Right lobe of liver (tissue), 6 donors: ENCODE measurements around the gene AK9. TPM values are rescaled to one million over a fixed set of nuclear protein-coding genes. Genes with fewer than 3 reads are reported as not detected.

ENCODE experiments used
- ATAC-seq, 4 donors: fragments of 200-7000 bp; cut with Tn5 transposase; one replicate each; pipeline ENCODE4 v1.9.1; 2020; ENCODE audit warnings: mild to moderate bottlenecking in 4 of 4, moderate library complexity in 4 of 4
- DNase-seq, 3 donors: peaks; one replicate each; pipeline ENCODE4 v3.0.0-alpha.2; 2020
- H3K27ac ChIP-seq, 3 donors: fragments of 200-600 bp; one replicate each; pipeline ENCODE4 v1.8.0; 2022
- H3K27me3 ChIP-seq, 2 donors: fragments of 200-600 bp; one replicate each; pipeline ENCODE4 v1.8.0; 2022
- H3K36me3 ChIP-seq, 4 donors: fragments of 200-600 bp; sonication (generic) in 1 of 4; one replicate each; pipeline versions ENCODE4 v1.5.1 to v1.8.0; 2017 to 2022; ENCODE audit warnings: control low read depth in 1 of 4
- H3K4me1 ChIP-seq, 4 donors: fragments of 200-600 bp; sonication (generic) in 1 of 4; one replicate each; pipeline versions ENCODE4 v1.5.1 to v1.8.0; 2017 to 2022; ENCODE audit warnings: control low read depth in 1 of 4
- H3K4me3 ChIP-seq, 3 donors: fragments of 200-600 bp; one replicate each; pipeline ENCODE4 v1.8.0; 2022
- H3K9me3 ChIP-seq, 4 donors: fragments of 200-600 bp; sonication (generic) in 1 of 4; one replicate each; pipeline versions ENCODE4 v1.5.1 to v1.8.0; 2017 to 2022; ENCODE audit warnings: control low read depth in 1 of 4
- CTCF ChIP-seq, 4 donors: fragments of 200-600 bp in 3 of 4; fragments of 450-650 bp in 1 of 4; IDR thresholded peaks; one replicate each; pipeline versions ENCODE4 v1.5.1 to v1.8.0; 2016 to 2022; ENCODE audit warnings: antibody characterized with exemption in 4 of 4, mild to moderate bottlenecking in 2 of 4
- POLR2A ChIP-seq: fragments of 450-650 bp; IDR thresholded peaks from one replicate; pipeline ENCODE4 v1.6.1; 2017; ENCODE audit warnings: antibody characterized with exemption, mild to moderate bottlenecking
- WGBS: methylation state at CpG from one replicate; pipeline ENCODE4 v1.1.6; 2018; ENCODE audit warnings: low coverage, low lambda C conversion rate; ENCODE audit not compliant: insufficient coverage; ENCODE audit errors: missing lambda C conversion rate; 5-methylcytosine and 5-hydroxymethylcytosine counted together
- intact Hi-C, 2 donors: fragments of 100-400 bp; cut with DNase I; formaldehyde crosslinking; loops; one replicate each; pipeline versions ENCODE4 v1.11.2 to v1.14.1; 2022
- total RNA-seq, 6 experiments: library from RNA; depleted of rRNA in 2 of 6; stranded (reverse); fragments of >200 nt in 2 of 6; fragmentation: NEBNext Ultra II Directional in 3 of 6; extraction: Animal tissue kit (Norgen Biotek cat#: 25700) in 3 of 6; gene quantifications; one replicate each; pipeline versions ENCODE4 v1.1.0 to v1.2.4, GENCODE V29; 2016 to 2023
- donor health status: DM: no; HTN: yes; CAD: no.
- donor health status: DM: no; HTN: no; CAD: no.
- donor health status: DM: no; HTN: no; CAD: no.
- donor health status: DM: no; HTN: yes; CAD: no.
- donor health status: DM: no; HTN: yes; CAD: no.

Gene AK9
- total RNA-seq, 6 experiments from 2014 or later, result 1.5 to 3.9 (median 2.5) TPM

- H3K36me3 ChIP-seq, result no peaks in the 10 kb centered on the region
- no peak for DNase-seq
- peaks cover 0 to 4% of the 10 kb centered on the region in 2 donors for H3K27me3 ChIP-seq
- TF ChIP-seq CTCF (IDR thresholded peaks at IDR 0.05), result no peak
- TF ChIP-seq POLR2A, result no peak
- H3K4me3 ChIP-seq, result peak overlapping the region in 1 of 3 donors; percentile 59
- H3K9me3 ChIP-seq, result no peaks in the 10 kb centered on the region
- peaks cover 0 to 12% (median 3%) of the 10 kb centered on the region in 4 donors for H3K4me1 ChIP-seq
- intact Hi-C loops, result no loop called here
- 75% methylated on average over 10 of the region's 27 CpGs for WGBS
- peak overlapping the region in 1 of 3 donors; percentile 63 for H3K27ac ChIP-seq
- no peak for ATAC-seq
Measured at GRCh38 chr6:109453594-109454495, 237.2 kb downstream of the AK9 start.

GRCh38 chr6:109453156-109453555, 237.8 kb downstream of the AK9 start:
- DNase-seq (no peak), ATAC-seq (no peak)
- Histone ChIP-seq H3K4me1 (peaks cover 0 to 12% (median 3%) of the 10 kb centered on the region in 4 donors), H3K4me3 (no peak overlapping the region), H3K27ac (no peak overlapping the region), H3K36me3 (no peaks in the 10 kb centered on the region), H3K9me3 (no peaks in the 10 kb centered on the region), H3K27me3 (peaks cover 0 to 4% of the 10 kb centered on the region in 2 donors)
- TF ChIP-seq POLR2A (no peak), CTCF (IDR thresholded peaks at IDR 0.05) (no peak)
- intact Hi-C loops, result no loop called here
- 100% methylated on average over 1 of the region's 2 CpGs for WGBS

DNA sequence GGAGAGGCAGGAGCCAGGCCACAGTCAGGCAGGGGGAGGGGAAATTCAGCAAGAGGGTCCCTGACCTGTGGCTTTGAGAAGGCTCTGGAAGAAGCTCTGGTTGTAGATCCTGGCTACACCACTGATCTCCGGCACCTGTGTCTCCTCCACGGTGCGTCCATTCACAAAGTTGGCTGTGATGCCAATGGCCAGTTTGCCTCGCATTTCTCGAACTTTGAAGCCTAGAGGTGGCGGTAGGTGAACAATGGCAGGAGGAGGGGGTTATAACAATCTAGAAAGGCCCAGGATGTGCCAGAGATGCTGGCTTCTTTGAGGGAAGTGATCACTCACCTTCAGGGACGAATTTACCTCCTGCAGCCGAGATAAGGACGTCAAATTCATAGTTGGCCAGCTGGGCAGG, 238.8 kb downstream of the AK9 start:
- Histone ChIP-seq H3K4me1 (peaks cover 0 to 12% (median 3%) of the 10 kb centered on the region in 4 donors), H3K27me3 (peaks cover 0 to 4% of the 10 kb centered on the region in 2 donors), H3K9me3 (no peaks in the 10 kb centered on the region), H3K4me3 (no peak overlapping the region), H3K36me3 (no peaks in the 10 kb centered on the region), H3K27ac (no peak overlapping the region)
- 91% methylated on average over 8 of the region's 9 CpGs for WGBS
- no peak for TF ChIP-seq CTCF (IDR thresholded peaks at IDR 0.05)
- TF ChIP-seq POLR2A, result no peak
- no peak for DNase-seq
- intact Hi-C loops, result no loop called here
- ATAC-seq, result no peak

DNA sequence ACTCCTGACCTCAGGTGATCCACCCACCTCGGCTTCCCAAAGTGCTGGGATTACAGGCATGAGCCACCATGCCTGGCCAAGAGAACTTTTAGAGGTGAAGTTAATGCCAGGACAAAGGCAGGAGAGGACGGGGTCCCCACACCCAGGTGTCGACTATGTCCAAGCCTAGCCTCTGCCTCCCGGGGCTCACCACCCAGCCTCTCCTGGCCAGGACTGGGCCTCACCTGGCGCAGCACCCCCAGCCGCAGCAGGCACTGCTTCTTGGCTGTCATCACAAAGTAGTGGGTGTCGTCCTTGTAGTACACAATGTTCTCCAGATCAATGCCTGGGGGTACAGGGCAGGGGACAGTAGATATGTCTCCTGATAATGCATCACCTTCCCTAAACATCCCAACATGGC, 239.6 kb downstream of the AK9 start:
- Histone ChIP-seq H3K27ac (no peak overlapping the region), H3K27me3 (peaks cover 0 to 4% of the 10 kb centered on the region in 2 donors), H3K36me3 (no peaks in the 10 kb centered on the region), H3K4me3 (no peak overlapping the region), H3K9me3 (no peaks in the 10 kb centered on the region), H3K4me1 (peaks cover 0 to 7% (median 3%) of the 10 kb centered on the region in 4 donors)
- intact Hi-C loops, result no loop called here
- DNase-seq (no peak), ATAC-seq (no peak)
- no CpG with 5 or more reads among the region's 7 CpGs for WGBS
- TF ChIP-seq POLR2A, result no peak
- no peak for TF ChIP-seq CTCF (IDR thresholded peaks at IDR 0.05)
